K562 (cell line): ENCODE data around the gene AIFM3. TPM values are rescaled to one million over a fixed set of nuclear protein-coding genes. Genes with fewer than 3 reads are reported as not detected.

Experiments
- ARID2 ChIP-seq: fragments of 450-650 bp; IDR thresholded peaks from 2 replicates; pipeline ENCODE4 v1.6.1; 2017; ENCODE audit warnings: antibody characterized with exemption, mild to moderate bottlenecking
- CBFA2T2 ChIP-seq: fragments of 450-650 bp; conservative IDR thresholded peaks from 2 replicates; pipeline ENCODE4 v1.6.1; 2017; ENCODE audit warnings: mild to moderate bottlenecking
- CBX1 ChIP-seq: sonication (generic); IDR thresholded peaks from 2 replicates; pipeline ENCODE4 v1.6.1; 2016; ENCODE audit warnings: antibody characterized with exemption, low read depth, mild to moderate bottlenecking
- CREM ChIP-seq: IDR thresholded peaks from 2 replicates; pipeline ENCODE4 v1.6.1; 2014; ENCODE audit warnings: antibody characterized with exemption, low read depth
- DACH1 ChIP-seq: fragments of 450-650 bp; IDR thresholded peaks from 2 replicates; pipeline ENCODE4 v1.6.1; 2018; ENCODE audit not compliant: partially characterized antibody
- DMBX1 ChIP-seq: fragments of 250-450 bp; sonication (Bioruptor Pico); IDR thresholded peaks from 2 replicates; pipeline ENCODE4 v1.8.0; 2022; ENCODE audit warnings: inconsistent platforms, mild to moderate bottlenecking, moderate library complexity, borderline replicate concordance
- FOXK2 ChIP-seq, 2 experiments: fragments of 450-650 bp; IDR thresholded peaks in 1 of 2; conservative IDR thresholded peaks in 1 of 2; 2 replicates each; pipeline ENCODE4 v1.6.1; 2016; ENCODE audit warnings: low read depth in 2 of 2, mild to moderate bottlenecking in 1 of 2
- HLTF ChIP-seq: fragments of 450-650 bp; IDR thresholded peaks from 2 replicates; pipeline ENCODE4 v1.6.1; 2016
- HMG20B ChIP-seq: fragments of 250-450 bp; sonication (Bioruptor Pico); IDR thresholded peaks from 2 replicates; pipeline ENCODE4 v1.5.0; 2021; ENCODE audit warnings: mild to moderate bottlenecking
- HSF4 ChIP-seq: fragments of 250-450 bp; sonication (Bioruptor Pico); IDR thresholded peaks from 2 replicates; pipeline ENCODE4 v2.1.2; 2022; ENCODE audit warnings: mild to moderate bottlenecking, moderate library complexity, borderline replicate concordance
- JUNB ChIP-seq: fragments of 450-650 bp; formaldehyde crosslinking; conservative IDR thresholded peaks from 2 replicates; pipeline ENCODE4 v1.4.0; 2020; ENCODE audit warnings: mild to moderate bottlenecking
- NFXL1 ChIP-seq: fragments of 450-650 bp; formaldehyde crosslinking; IDR thresholded peaks from 2 replicates; pipeline ENCODE4 v1.4.0; 2021; ENCODE audit warnings: mild to moderate bottlenecking
- RBM22 ChIP-seq: fragments of 200-400 bp; formaldehyde crosslinking; IDR thresholded peaks from 2 replicates; pipeline ENCODE4 v1.6.1; 2018; ENCODE audit warnings: low read length, low read depth; ENCODE audit not compliant: poor library complexity, severe bottlenecking
- RNF2 ChIP-seq: sonication (generic); IDR thresholded peaks from 2 replicates; pipeline ENCODE4 v1.6.1; 2016
- SUPT5H ChIP-seq: fragments of 450-650 bp; IDR thresholded peaks from 2 replicates; pipeline ENCODE4 v1.6.1; 2016
- TFAM ChIP-seq: fragments of 250-450 bp; sonication (Bioruptor Pico); conservative IDR thresholded peaks from 2 replicates; pipeline ENCODE4 v1.5.0; 2021; ENCODE audit warnings: mild to moderate bottlenecking, moderate library complexity
- UBTF ChIP-seq, 2 experiments: IDR thresholded peaks; 2 replicates each; pipeline ENCODE4 v1.6.1; 2012; ENCODE audit warnings: improper control_type of control experiment in 2 of 2, low read depth in 2 of 2, low read length in 2 of 2, borderline replicate concordance in 1 of 2
- ZBTB26 ChIP-seq: fragments of 450-650 bp; formaldehyde crosslinking; IDR thresholded peaks from 2 replicates; pipeline ENCODE4 v1.4.0; 2022; ENCODE audit warnings: missing genetic modification characterization
- ZFP91 ChIP-seq: sonication (generic); formaldehyde crosslinking; IDR thresholded peaks from 2 replicates; pipeline ENCODE4 v1.8.0; 2022; ENCODE audit warnings: mild to moderate bottlenecking, missing genetic modification reagents
- ZFPM2 ChIP-seq: fragments of 250-450 bp; sonication (Bioruptor Pico); IDR thresholded peaks from 2 replicates; pipeline ENCODE4 v1.5.1; 2022; ENCODE audit warnings: mild to moderate bottlenecking
- ZNF146 ChIP-seq: IDR thresholded peaks from one replicate; pipeline ENCODE4 v1.6.1; 2018; ENCODE audit warnings: missing compliant biosample characterization; ENCODE audit not compliant: unreplicated experiment
- ZNF212 ChIP-seq: fragments of 450-650 bp; formaldehyde crosslinking; IDR thresholded peaks from 2 replicates; pipeline ENCODE4 v1.4.0; 2020; ENCODE audit warnings: mild to moderate bottlenecking
- ZNF263 ChIP-seq: sonication (generic); formaldehyde crosslinking; IDR thresholded peaks from 2 replicates; pipeline ENCODE4 v1.8.0; 2022; ENCODE audit warnings: mild to moderate bottlenecking, missing genetic modification reagents, borderline replicate concordance
- ZNF274 ChIP-seq: IDR thresholded peaks from 2 replicates; pipeline ENCODE4 v1.6.1; 2011; ENCODE audit warnings: low read depth, mild to moderate bottlenecking, low read length, moderate library complexity, borderline replicate concordance
- ZNF431 ChIP-seq: sonication (generic); formaldehyde crosslinking; IDR thresholded peaks from 2 replicates; pipeline ENCODE4 v1.8.0; 2022; ENCODE audit warnings: mild to moderate bottlenecking, missing genetic modification reagents
- ZNF551 ChIP-seq: fragments of 250-450 bp; sonication (Bioruptor Pico); IDR thresholded peaks from 2 replicates; pipeline ENCODE4 v1.5.0; 2021; ENCODE audit warnings: mild to moderate bottlenecking, moderate library complexity
- ZNF77 ChIP-seq: fragments of 250-450 bp; sonication (Bioruptor Pico); IDR thresholded peaks from 2 replicates; pipeline ENCODE4 v1.5.0; 2020
- polyA plus RNA-seq, 8 experiments: library from polyadenylated mRNA; depleted of rRNA in 4 of 8; stranded (reverse) in 5 of 8; unstranded in 3 of 8; fragments of >200 nt; fragmentation: Nextera tagmentation in 2 of 8; fragmentation: Illumina TruSeq in 1 of 8; extraction: Ambion mirVana in 2 of 8; extraction: Trizol in 1 of 8; gene quantifications; 2 replicates each; pipeline versions ENCODE4 v1.2.1 to v1.2.3, GENCODE V29; 2011 to 2014; ENCODE audit warnings: inconsistent platforms in 1 of 8, missing spikeins in 1 of 8
- total RNA-seq, 7 experiments: library from RNA; depleted of rRNA in 6 of 7; stranded (reverse); fragments of >200 nt in 6 of 7; fragmentation: Illumina TruSeq in 2 of 7; extraction: Trizol in 2 of 7; gene quantifications; 2 replicates each; pipeline versions ENCODE4 v1.2.1 to v1.2.3, GENCODE V29; 2011 to 2021; ENCODE audit warnings: low replicate concordance in 1 of 7

AIFM3 gene
- total and polyA plus RNA-seq, 9 of the 15 experiments (the other 6 are each of a cell fraction or from before 2014, with no cell fraction given) = 0.03 to 0.20 (median 0.07) TPM; not detected in 1

- peak; percentile 98 for TF ChIP-seq ZBTB26 (CRISPR knock-in tag)
- TF ChIP-seq ZNF77 (CRISPR knock-in tag) = no peak
- no peak for TF ChIP-seq CBFA2T2
- no peak for TF ChIP-seq RNF2
- TF ChIP-seq JUNB (CRISPR knock-in tag) = peak; percentile 66; the same call in 1 of the 2 replicates
- no peak for TF ChIP-seq SUPT5H
- no peak for TF ChIP-seq HSF4
- TF ChIP-seq NFXL1 (CRISPR knock-in tag) = no peak
- TF ChIP-seq CREM = no peak
- TF ChIP-seq ZNF146 (CRISPR knock-in tag) = no peak
- peak; percentile 99 for TF ChIP-seq DMBX1 (CRISPR knock-in tag)
- peak; percentile 98 to 99 for TF ChIP-seq UBTF (IDR thresholded peaks at IDR 0.05; ENCODE audit: borderline replicate concordance in 1 of 2, low read depth in 2 of 2, low read length in 2 of 2)
- no peak for TF ChIP-seq ZNF263 (CRISPR knock-in tag)
- no peak for TF ChIP-seq ARID2
- no peak for TF ChIP-seq HLTF
- no peak for TF ChIP-seq TFAM
- TF ChIP-seq ZNF431 (CRISPR knock-in tag) = no peak
- TF ChIP-seq FOXK2 (conservative IDR thresholded peaks at IDR 0.05 in 1 of 2, IDR thresholded peaks at IDR 0.05 in 1 of 2; ENCODE audit: low read depth in 2 of 2) = no peak
- no peak for TF ChIP-seq ZFP91 (CRISPR knock-in tag)
- no peak for TF ChIP-seq DACH1
- TF ChIP-seq ZNF551 (CRISPR knock-in tag) = no peak
- no peak for TF ChIP-seq HMG20B (CRISPR knock-in tag)
- peak; percentile 91; the same call in 1 of the 2 replicates for TF ChIP-seq ZNF212
- TF ChIP-seq ZFPM2 (CRISPR knock-in tag) = peak; percentile 96
- peak; percentile 34; the same call in 1 of the 2 replicates for TF ChIP-seq ZNF274
- TF ChIP-seq RBM22 = no peak
- no peak for TF ChIP-seq CBX1
Observed at GRCh38 chr22:20981787-20982562, 14.9 kb downstream of the AIFM3 start, which contains the start of gene LZTR1 (continued).
